ENCODE measurements around the gene SLC39A11. TPM values are rescaled to one million over a fixed set of nuclear protein-coding genes. Genes with fewer than 3 reads are reported as not detected.

SLC39A11 gene
- total RNA-seq, 4 donors from 2014 or later = 23.0 to 30.9 (median 27.6) TPM

- Histone ChIP-seq H3K4me1 (no peaks in the 10 kb centered on the region), H3K27me3 (no peaks in the 10 kb centered on the region), H3K4me3 (no peak overlapping the region), H3K27ac (no peak overlapping the region), H3K9me3 (peaks cover 0 to 23% (median 19%) of the 10 kb centered on the region in 3 donors), H3K36me3 (peaks cover 0 to 12% (median 0%) of the 10 kb centered on the region in 3 donors)
- WGBS, 2 donors = 40 to 65% methylated on average over 5 of the region's 5 CpGs
- intact Hi-C loops (cut with DNase I) = no loop called here
- no peak for DNase-seq
- no peak for TF ChIP-seq POLR2A (IDR thresholded peaks at IDR 0.05)
- TF ChIP-seq CTCF (IDR thresholded peaks at IDR 0.05) = no peak
Observed at GRCh38 chr17:72875361-72875760, 217.1 kb downstream of the SLC39A11 start.

- Histone ChIP-seq H3K27me3 (no peaks in the 10 kb centered on the region), H3K27ac (no peak overlapping the region), H3K36me3 (no peaks in the 10 kb centered on the region), H3K4me1 (no peaks in the 10 kb centered on the region), H3K4me3 (no peak overlapping the region), H3K9me3 (peaks cover 0 to 8% (median 6%) of the 10 kb centered on the region in 3 donors)
- DNase-seq = no peak
- WGBS, 2 donors = 84 to 91% methylated on average over 6 to 8 of the region's 9 CpGs
- no peak for TF ChIP-seq POLR2A (IDR thresholded peaks at IDR 0.05)
- no peak for TF ChIP-seq CTCF (IDR thresholded peaks at IDR 0.05)
- intact Hi-C loops (cut with DNase I) = no loop called here
Observed at GRCh38 chr17:72872396-72872795, 220.1 kb downstream of the SLC39A11 start.

GRCh38 chr17:72870367-72870985 lies 222.0 kb downstream of the SLC39A11 start:
- TF ChIP-seq POLR2A (IDR thresholded peaks at IDR 0.05) (no peak), CTCF (IDR thresholded peaks at IDR 0.05) (no peak)
- Histone ChIP-seq H3K4me1 (no peaks in the 10 kb centered on the region), H3K36me3 (no peaks in the 10 kb centered on the region), H3K9me3 (no peaks in the 10 kb centered on the region), H3K4me3 (no peak overlapping the region), H3K27ac (no peak overlapping the region), H3K27me3 (no peaks in the 10 kb centered on the region)
- 89 to 96% methylated on average over 4 to 6 of the region's 6 CpGs for WGBS, 2 donors
- no peak for DNase-seq
- intact Hi-C loops (cut with DNase I) = no loop called here

- no peak for DNase-seq
- Histone ChIP-seq H3K9me3 (no peaks in the 10 kb centered on the region), H3K36me3 (no peaks in the 10 kb centered on the region), H3K27me3 (no peaks in the 10 kb centered on the region), H3K27ac (no peak overlapping the region), H3K4me3 (no peak overlapping the region), H3K4me1 (no peaks in the 10 kb centered on the region)
- intact Hi-C loops (cut with DNase I) = no loop called here
- 72 to 83% methylated on average over 4 to 7 of the region's 7 CpGs for WGBS, 2 donors
- TF ChIP-seq CTCF (IDR thresholded peaks at IDR 0.05) (no peak), POLR2A (IDR thresholded peaks at IDR 0.05) (no peak)
Observed at GRCh38 chr17:72869630-72870029, 222.9 kb downstream of the SLC39A11 start.

GRCh38 chr17:72865954-72866353 lies 226.5 kb downstream of the SLC39A11 start:
- Histone ChIP-seq H3K9me3 (no peaks in the 10 kb centered on the region), H3K4me3 (no peak overlapping the region), H3K4me1 (no peaks in the 10 kb centered on the region), H3K27me3 (no peaks in the 10 kb centered on the region), H3K36me3 (no peaks in the 10 kb centered on the region), H3K27ac (no peak overlapping the region)
- DNase-seq = no peak
- no peak for TF ChIP-seq CTCF (IDR thresholded peaks at IDR 0.05)
- no peak for TF ChIP-seq POLR2A (IDR thresholded peaks at IDR 0.05)
- intact Hi-C loops (cut with DNase I) = no loop called here
- 90 to 93% methylated on average over 8 of the region's 8 CpGs for WGBS, 2 donors

Data from esophagus squamous epithelium (tissue), 5 donors.